ENCODE measurements around the gene TAB2. TPM values are rescaled to one million over a fixed set of nuclear protein-coding genes. Genes with fewer than 3 reads are reported as not detected.

The TAB2 gene
- total and polyA plus RNA-seq, 4 donors, result 22.2 to 68.6 (median 58.9) TPM

DNA sequence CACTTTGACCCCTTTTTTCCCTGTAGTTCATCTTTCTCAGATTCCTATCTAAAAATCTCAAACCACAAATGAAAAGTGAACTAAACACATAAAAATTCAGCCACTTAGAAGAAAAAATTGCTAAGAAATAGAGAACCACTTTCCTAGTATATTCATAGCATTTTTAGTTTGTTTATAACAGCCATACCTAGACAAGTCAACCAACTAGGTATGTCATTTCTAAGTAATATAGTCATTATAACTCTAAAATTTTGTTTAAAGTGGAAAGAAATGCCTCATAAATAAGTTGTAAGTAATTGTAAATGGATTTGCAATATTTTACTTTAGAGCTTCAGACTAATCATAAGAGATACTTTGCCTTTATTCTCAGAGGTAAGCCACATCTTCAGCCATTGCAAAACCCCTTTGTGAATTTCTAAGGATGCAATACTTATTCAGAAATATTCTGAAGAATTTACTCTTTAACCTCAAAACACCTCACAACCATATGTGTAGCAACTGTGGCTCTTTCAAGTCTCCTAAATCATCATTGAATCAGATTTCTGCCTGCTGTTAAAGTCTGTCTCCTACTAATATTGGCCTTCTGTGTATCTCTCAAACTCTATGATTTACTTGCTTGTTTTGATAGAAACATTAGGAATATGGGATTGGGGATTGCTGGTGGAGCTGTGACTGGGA, 75.6 kb downstream of the TAB2 start:
- Histone ChIP-seq H3K4me1 (ENCODE audit: control insufficient read depth in 1 of 2, insufficient read depth in 2 of 2, low read length in 2 of 2) (no peaks in the 10 kb centered on the region), H3K9me3 (ENCODE audit: control insufficient read depth, low read length) (no peaks in the 10 kb centered on the region), H3K4me3 (ENCODE audit: low read length in 2 of 2) (no peak overlapping the region), H3K27me3 (ENCODE audit: control insufficient read depth in 1 of 2, insufficient read depth in 2 of 2, low read length in 1 of 2) (no peaks in the 10 kb centered on the region), H3K27ac (ENCODE audit: low read depth in 1 of 2, low read length in 2 of 2) (no peak overlapping the region), H3K36me3 (ENCODE audit: control insufficient read depth in 1 of 2, insufficient read depth in 2 of 2, low read length in 1 of 2) (no peaks in the 10 kb centered on the region)
- DNase-seq (no peak), ATAC-seq (ENCODE audit: low FRiP score) (no peak)
- intact Hi-C loops (cut with DNase I), result no loop called here

DNA sequence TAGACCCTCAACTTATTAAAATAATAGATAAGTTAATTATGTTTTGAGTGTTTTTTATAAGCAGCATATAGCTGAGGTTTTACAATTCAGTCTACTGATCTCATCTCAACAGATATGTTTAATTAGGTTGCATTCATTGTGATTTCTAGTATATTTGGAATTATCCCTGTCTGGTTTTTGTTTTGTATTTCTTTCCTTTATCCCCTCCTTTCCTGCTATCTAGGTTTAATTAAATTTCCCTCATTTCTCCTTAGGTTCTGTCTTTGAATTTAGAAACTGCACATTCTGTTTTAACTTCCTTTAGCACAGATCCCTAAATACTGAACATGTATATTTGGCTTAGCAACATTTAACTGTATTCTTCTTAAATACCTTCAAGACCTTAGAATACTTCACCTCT, 77.7 kb downstream of the TAB2 start:
- DNase-seq, result no peak
- Histone ChIP-seq H3K27ac (ENCODE audit: low read depth in 1 of 2, low read length in 2 of 2) (no peak overlapping the region), H3K4me1 (ENCODE audit: control insufficient read depth in 1 of 2, insufficient read depth in 2 of 2, low read length in 2 of 2) (no peaks in the 10 kb centered on the region), H3K4me3 (ENCODE audit: low read length in 2 of 2) (no peak overlapping the region), H3K27me3 (ENCODE audit: control insufficient read depth in 1 of 2, insufficient read depth in 2 of 2, low read length in 1 of 2) (no peaks in the 10 kb centered on the region), H3K36me3 (ENCODE audit: control insufficient read depth in 1 of 2, insufficient read depth in 2 of 2, low read length in 1 of 2) (peaks cover 0 to 2% of the 10 kb centered on the region in 2 donors), H3K9me3 (ENCODE audit: control insufficient read depth, low read length) (no peaks in the 10 kb centered on the region)
- intact Hi-C loops (cut with DNase I), result no loop called here
- no peak for ATAC-seq (ENCODE audit: low FRiP score)

DNA sequence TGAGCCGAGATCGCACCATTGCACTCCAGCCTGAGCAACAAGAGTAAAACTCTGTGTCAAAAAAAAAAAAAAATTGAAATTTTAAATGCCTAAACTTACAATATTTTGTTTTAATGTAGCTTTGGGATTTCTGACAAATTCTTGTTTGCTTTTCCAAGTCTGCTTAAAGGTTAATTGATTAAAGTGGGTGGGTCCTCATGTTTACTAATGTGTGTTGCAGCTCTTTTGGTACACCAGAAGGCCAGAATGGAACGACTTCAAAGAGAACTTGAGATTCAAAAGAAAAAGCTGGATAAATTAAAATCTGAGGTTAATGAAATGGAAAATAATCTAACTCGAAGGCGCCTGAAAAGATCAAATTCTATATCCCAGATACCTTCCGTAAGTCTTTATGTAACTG, 79.9 kb downstream of the TAB2 start:
- ATAC-seq (ENCODE audit: low FRiP score) (no peak), DNase-seq (no peak)
- Histone ChIP-seq H3K9me3 (ENCODE audit: control insufficient read depth, low read length) (no peaks in the 10 kb centered on the region), H3K4me3 (ENCODE audit: low read length in 2 of 2) (no peak overlapping the region), H3K4me1 (ENCODE audit: control insufficient read depth in 1 of 2, insufficient read depth in 2 of 2, low read length in 2 of 2) (no peaks in the 10 kb centered on the region), H3K27ac (ENCODE audit: low read depth in 1 of 2, low read length in 2 of 2) (no peak overlapping the region), H3K36me3 (ENCODE audit: control insufficient read depth in 1 of 2, insufficient read depth in 2 of 2, low read length in 1 of 2) (peaks cover 0 to 4% of the 10 kb centered on the region in 2 donors), H3K27me3 (ENCODE audit: control insufficient read depth in 1 of 2, insufficient read depth in 2 of 2, low read length in 1 of 2) (no peaks in the 10 kb centered on the region)
- intact Hi-C loops (cut with DNase I), result no loop called here
- 97% methylated on average over 6 of the region's 6 CpGs for WGBS, 2 donors

DNA sequence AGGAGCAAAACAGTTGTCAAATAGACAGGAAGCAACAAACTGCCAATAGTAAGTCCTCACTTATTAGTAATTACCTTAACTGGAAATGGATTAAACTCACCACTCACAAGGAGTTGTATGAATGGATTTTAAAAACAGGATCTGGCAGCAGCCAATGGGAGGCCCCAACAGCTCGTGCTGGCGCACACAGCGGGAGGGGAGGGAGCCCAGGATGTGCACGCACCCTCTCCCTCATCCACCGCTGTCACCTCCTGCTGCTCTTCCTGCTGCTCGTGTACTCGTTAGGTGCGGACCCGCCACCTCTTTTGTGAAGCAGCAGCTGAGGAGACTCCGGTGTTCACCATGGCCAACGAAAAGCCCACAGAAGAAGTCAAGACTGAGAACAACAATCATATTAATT, 82.5 kb downstream of the TAB2 start, which contains the start of gene SUMO4:
Gene SUMO4, plus strand, starts transcription at position 213 of the 400 bp plus-strand sequence. Its CDS starts 130 bp downstream, at position 343.
- Histone ChIP-seq H3K27ac (ENCODE audit: low read depth in 1 of 2, low read length in 2 of 2) (no peak within 1 kb of the TSS), H3K36me3 (ENCODE audit: control insufficient read depth in 1 of 2, insufficient read depth in 2 of 2, low read length in 1 of 2) (peaks cover 4% of the 10 kb centered on the region in 2 donors), H3K4me1 (ENCODE audit: control insufficient read depth in 1 of 2, insufficient read depth in 2 of 2, low read length in 2 of 2) (no peaks in the 10 kb centered on the region), H3K9me3 (ENCODE audit: control insufficient read depth, low read length) (no peaks in the 10 kb centered on the region), H3K27me3 (ENCODE audit: control insufficient read depth in 1 of 2, insufficient read depth in 2 of 2, low read length in 1 of 2) (no peaks in the 10 kb centered on the region), H3K4me3 (ENCODE audit: low read length in 2 of 2) (no peak within 1 kb of the TSS)
- intact Hi-C loops (cut with DNase I), result no loop called here
- no peak for DNase-seq
- WGBS, 2 donors, result 97 to 99% methylated on average over 11 of the region's 11 CpGs
- ATAC-seq (ENCODE audit: low FRiP score), result no peak

DNA sequence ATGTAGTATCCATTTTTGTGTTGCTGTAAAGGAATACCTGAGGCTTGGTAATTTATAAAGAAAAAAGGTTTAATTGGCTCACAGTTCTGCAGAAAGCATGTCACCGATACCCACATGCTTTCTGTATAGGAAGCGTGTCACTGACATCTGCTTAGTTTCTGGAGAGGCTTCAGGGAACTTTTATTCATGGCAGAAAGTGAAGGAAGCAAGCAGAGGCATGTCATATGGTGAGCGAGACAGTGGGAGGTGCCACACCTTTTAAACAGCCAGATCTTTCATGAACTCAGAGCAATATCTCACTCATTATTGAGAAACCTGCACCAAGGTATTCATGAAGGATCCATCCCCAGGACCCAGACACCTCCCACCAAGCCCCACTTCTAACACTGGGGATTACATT, 86.0 kb downstream of the TAB2 start:
- H3K9me3 ChIP-seq (ENCODE audit: control insufficient read depth, low read length), result no peaks in the 10 kb centered on the region
- H3K36me3 ChIP-seq (ENCODE audit: control insufficient read depth in 1 of 2, insufficient read depth in 2 of 2, low read length in 1 of 2), result peaks cover 4% of the 10 kb centered on the region in 2 donors
- no peak overlapping the region for H3K27ac ChIP-seq (ENCODE audit: low read depth in 1 of 2, low read length in 2 of 2)
- intact Hi-C loops (cut with DNase I), result no loop called here
- H3K4me3 ChIP-seq (ENCODE audit: low read length in 2 of 2), result no peak overlapping the region
- no peak for DNase-seq
- H3K4me1 ChIP-seq (ENCODE audit: control insufficient read depth in 1 of 2, insufficient read depth in 2 of 2, low read length in 2 of 2), result no peaks in the 10 kb centered on the region
- ATAC-seq (ENCODE audit: low FRiP score), result no peak
- H3K27me3 ChIP-seq (ENCODE audit: control insufficient read depth in 1 of 2, insufficient read depth in 2 of 2, low read length in 1 of 2), result no peaks in the 10 kb centered on the region
- 98 to 100% methylated on average over 3 of the region's 3 CpGs for WGBS, 2 donors

DNA sequence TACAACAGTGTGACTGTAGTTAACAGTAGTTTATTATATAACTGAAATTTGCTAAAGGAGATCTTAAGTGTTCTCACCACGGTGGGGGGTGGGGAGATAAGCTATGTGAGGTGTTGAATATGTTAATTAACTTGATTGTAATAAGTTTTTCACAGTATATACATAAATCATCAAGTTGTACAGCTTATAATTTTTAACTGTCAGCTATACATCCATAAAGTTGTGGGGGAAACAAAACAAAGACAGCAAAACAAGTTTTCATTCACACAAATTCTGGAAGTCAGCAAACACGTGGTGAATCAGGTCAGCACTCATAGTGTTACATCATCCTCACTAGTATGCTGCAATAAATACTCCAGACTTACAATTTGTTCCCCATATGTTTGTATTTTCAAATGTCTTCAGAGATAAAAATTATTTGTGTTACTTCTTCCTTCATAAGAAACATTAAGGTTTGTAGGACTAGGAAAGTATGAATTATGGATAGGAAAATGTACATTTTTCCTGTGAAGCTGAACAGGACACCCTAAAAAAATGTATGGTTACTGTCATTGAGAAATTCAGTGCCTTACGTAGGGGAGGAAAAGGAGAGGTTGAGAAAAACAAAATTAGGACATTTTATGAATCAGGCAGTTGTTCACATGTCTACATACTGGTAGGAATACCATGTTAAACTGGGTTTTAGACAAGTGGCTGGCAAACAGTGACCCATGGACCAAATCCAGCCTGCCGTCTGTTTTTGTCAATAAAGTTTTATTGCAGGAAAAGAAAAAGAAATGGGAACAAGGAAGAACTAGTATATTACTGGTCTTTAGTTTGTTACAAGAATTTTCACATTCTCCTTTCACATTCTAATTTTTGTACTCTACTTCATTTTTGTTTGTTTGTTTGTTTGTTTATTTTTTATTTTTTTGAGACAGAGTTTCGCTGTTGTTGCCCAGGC, 88.6 kb downstream of the TAB2 start:
- Histone ChIP-seq H3K9me3 (ENCODE audit: control insufficient read depth, low read length) (no peaks in the 10 kb centered on the region), H3K27me3 (ENCODE audit: control insufficient read depth in 1 of 2, insufficient read depth in 2 of 2, low read length in 1 of 2) (no peaks in the 10 kb centered on the region), H3K36me3 (ENCODE audit: control insufficient read depth in 1 of 2, insufficient read depth in 2 of 2, low read length in 1 of 2) (peaks cover 6 to 15% of the 10 kb centered on the region in 2 donors), H3K27ac (ENCODE audit: low read depth in 1 of 2, low read length in 2 of 2) (no peak overlapping the region), H3K4me1 (ENCODE audit: control insufficient read depth in 1 of 2, insufficient read depth in 2 of 2, low read length in 2 of 2) (no peaks in the 10 kb centered on the region), H3K4me3 (ENCODE audit: low read length in 2 of 2) (no peak overlapping the region)
- 86 to 87% methylated on average over 5 of the region's 5 CpGs for WGBS, 2 donors
- intact Hi-C loops (cut with DNase I), result no loop called here
- ATAC-seq (ENCODE audit: low FRiP score) (no peak), DNase-seq (no peak)

DNA sequence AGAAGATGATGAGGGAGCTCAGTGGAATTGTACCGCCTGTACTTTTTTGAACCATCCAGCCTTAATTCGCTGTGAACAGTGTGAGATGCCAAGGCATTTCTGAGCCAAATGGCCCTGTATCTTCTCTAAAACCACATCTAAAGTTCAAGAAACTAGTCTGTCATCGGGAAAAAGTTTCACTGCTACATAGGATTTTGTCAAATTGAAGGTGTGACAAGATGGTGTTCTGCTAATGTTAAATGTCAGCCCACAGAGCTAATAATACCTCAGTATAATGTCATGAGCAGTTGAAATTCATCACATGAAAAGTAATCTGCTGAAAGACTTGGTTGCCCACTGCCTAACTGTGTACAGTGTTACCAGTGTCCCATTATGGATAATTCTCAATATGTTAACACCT, 92.1 kb downstream of the TAB2 start:
- no peak overlapping the region for H3K4me3 ChIP-seq (ENCODE audit: low read length in 2 of 2)
- DNase-seq (no peak), ATAC-seq (ENCODE audit: low FRiP score) (no peak)
- no peak overlapping the region for H3K27ac ChIP-seq (ENCODE audit: low read depth in 1 of 2, low read length in 2 of 2)
- intact Hi-C loops (cut with DNase I), result no loop called here
- peaks cover 6 to 11% of the 10 kb centered on the region in 2 donors for H3K36me3 ChIP-seq (ENCODE audit: control insufficient read depth in 1 of 2, insufficient read depth in 2 of 2, low read length in 1 of 2)
- H3K27me3 ChIP-seq (ENCODE audit: control insufficient read depth in 1 of 2, insufficient read depth in 2 of 2, low read length in 1 of 2), result no peaks in the 10 kb centered on the region
- H3K4me1 ChIP-seq (ENCODE audit: control insufficient read depth in 1 of 2, insufficient read depth in 2 of 2, low read length in 2 of 2), result no peaks in the 10 kb centered on the region
- H3K9me3 ChIP-seq (ENCODE audit: control insufficient read depth, low read length), result no peaks in the 10 kb centered on the region
- 93 to 94% methylated on average over 3 of the region's 3 CpGs for WGBS, 2 donors

DNA sequence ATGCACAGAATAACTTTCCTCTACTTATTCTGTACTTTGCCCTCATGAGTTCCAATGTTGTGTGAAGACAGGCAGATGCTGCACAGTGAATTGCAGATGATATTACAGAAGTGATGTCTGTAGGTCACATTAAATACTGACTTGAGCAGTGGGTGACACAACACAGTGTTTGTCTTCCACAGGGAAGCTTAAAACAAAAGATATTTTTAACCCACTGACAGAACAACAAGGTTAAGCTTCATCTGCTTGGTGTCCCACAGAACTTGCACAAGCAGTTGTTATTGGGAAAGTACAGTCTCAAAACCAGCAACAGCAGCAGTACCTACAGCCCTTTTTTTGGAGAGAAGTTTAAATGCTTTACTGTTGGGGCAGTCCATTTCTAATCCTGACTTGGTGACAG, 93.0 kb downstream of the TAB2 start:
- no peak for ATAC-seq (ENCODE audit: low FRiP score)
- intact Hi-C loops (cut with DNase I), result no loop called here
- H3K27me3 ChIP-seq (ENCODE audit: control insufficient read depth in 1 of 2, insufficient read depth in 2 of 2, low read length in 1 of 2), result no peaks in the 10 kb centered on the region
- DNase-seq, result no peak
- no peaks in the 10 kb centered on the region for H3K4me1 ChIP-seq (ENCODE audit: control insufficient read depth in 1 of 2, insufficient read depth in 2 of 2, low read length in 2 of 2)
- H3K4me3 ChIP-seq (ENCODE audit: low read length in 2 of 2), result no peak overlapping the region
- H3K36me3 ChIP-seq (ENCODE audit: control insufficient read depth in 1 of 2, insufficient read depth in 2 of 2, low read length in 1 of 2), result peaks cover 6 to 11% of the 10 kb centered on the region in 2 donors
- no peaks in the 10 kb centered on the region for H3K9me3 ChIP-seq (ENCODE audit: control insufficient read depth, low read length)
- no peak overlapping the region for H3K27ac ChIP-seq (ENCODE audit: low read depth in 1 of 2, low read length in 2 of 2)

DNA sequence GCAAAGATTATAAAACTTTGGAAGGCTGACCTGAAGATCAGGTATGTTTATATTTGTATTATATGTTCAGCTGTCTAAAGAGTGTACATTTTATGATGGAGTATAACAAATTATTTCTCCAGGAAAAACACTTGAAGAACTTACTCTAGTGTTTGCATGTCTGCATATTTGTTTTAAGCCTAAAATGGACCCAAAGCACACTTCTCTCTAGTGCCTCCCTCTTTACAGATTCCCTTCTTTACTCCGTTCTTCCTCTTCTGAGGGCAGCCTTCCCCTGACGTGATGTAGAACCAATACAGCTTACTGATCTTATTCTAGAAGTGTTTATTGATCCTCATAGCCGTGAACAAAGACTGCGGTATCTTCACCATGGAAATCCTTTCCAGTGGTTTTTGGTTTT, 96.5 kb downstream of the TAB2 start:
- intact Hi-C loops (cut with DNase I), result no loop called here
- H3K27ac ChIP-seq (ENCODE audit: low read depth in 1 of 2, low read length in 2 of 2), result no peak overlapping the region
- H3K9me3 ChIP-seq (ENCODE audit: control insufficient read depth, low read length), result no peaks in the 10 kb centered on the region
- peaks cover 6 to 11% of the 10 kb centered on the region in 2 donors for H3K36me3 ChIP-seq (ENCODE audit: control insufficient read depth in 1 of 2, insufficient read depth in 2 of 2, low read length in 1 of 2)
- H3K27me3 ChIP-seq (ENCODE audit: control insufficient read depth in 1 of 2, insufficient read depth in 2 of 2, low read length in 1 of 2), result no peaks in the 10 kb centered on the region
- H3K4me1 ChIP-seq (ENCODE audit: control insufficient read depth in 1 of 2, insufficient read depth in 2 of 2, low read length in 2 of 2), result no peaks in the 10 kb centered on the region
- no peak overlapping the region for H3K4me3 ChIP-seq (ENCODE audit: low read length in 2 of 2)
- 68 to 93% methylated on average over 4 of the region's 4 CpGs for WGBS, 2 donors
- ATAC-seq (ENCODE audit: low FRiP score) (no peak), DNase-seq (no peak)
